SK-N-SH treated with all-trans-retinoic acid at 6 μM for 48 hours (cell line): ENCODE measurements around the gene SMG9.

Source experiments
- ARNTL ChIP-seq: fragments of 450-650 bp; formaldehyde crosslinking; IDR thresholded peaks from 2 replicates; pipeline ENCODE4 v1.5.0; 2020; ENCODE audit warnings: low read depth, mild to moderate bottlenecking, moderate library complexity, borderline replicate concordance
- CREB5 ChIP-seq: fragments of 250-450 bp; sonication (Bioruptor Pico); IDR thresholded peaks from 2 replicates; pipeline ENCODE4 v1.5.1; 2020; ENCODE audit warnings: low read depth, mild to moderate bottlenecking, moderate library complexity
- GLIS3 ChIP-seq: fragments of 250-450 bp; sonication (Bioruptor Pico); IDR thresholded peaks from 2 replicates; pipeline ENCODE4 v1.5.0; 2020; ENCODE audit warnings: mild to moderate bottlenecking, moderate library complexity
- ISL1 ChIP-seq: fragments of 250-450 bp; sonication (Bioruptor Pico); IDR thresholded peaks from 2 replicates; pipeline ENCODE4 v2.1.2; 2022; ENCODE audit warnings: mild to moderate bottlenecking, moderate library complexity
- PATZ1 ChIP-seq: fragments of 250-450 bp; sonication (Bioruptor Pico); IDR thresholded peaks from 2 replicates; pipeline ENCODE4 v1.8.0; 2020; ENCODE audit warnings: mild to moderate bottlenecking, moderate library complexity, borderline replicate concordance
- PPARA ChIP-seq: fragments of 250-450 bp; sonication (Bioruptor Pico); IDR thresholded peaks from 2 replicates; pipeline ENCODE4 v1.5.0; 2020; ENCODE audit warnings: mild to moderate bottlenecking, borderline replicate concordance
- RARB ChIP-seq: fragments of 250-450 bp; sonication (Bioruptor Pico); IDR thresholded peaks from 2 replicates; pipeline ENCODE4 v1.8.0; 2021; ENCODE audit warnings: mild to moderate bottlenecking, moderate library complexity
- TOX ChIP-seq: fragments of 250-450 bp; sonication (Bioruptor Pico); IDR thresholded peaks from 2 replicates; pipeline ENCODE4 v1.8.0; 2021; ENCODE audit warnings: mild to moderate bottlenecking, moderate library complexity, borderline replicate concordance
- TSHZ2 ChIP-seq: fragments of 250-450 bp; sonication (Bioruptor Pico); IDR thresholded peaks from 2 replicates; pipeline ENCODE4 v1.5.0; 2020; ENCODE audit warnings: mild to moderate bottlenecking, moderate library complexity
- ZFP3 ChIP-seq: fragments of 250-450 bp; sonication (Bioruptor Pico); IDR thresholded peaks from 2 replicates; pipeline ENCODE4 v1.5.0; 2020; ENCODE audit warnings: mild to moderate bottlenecking, moderate library complexity
- ZNF70 ChIP-seq: fragments of 450-650 bp; formaldehyde crosslinking; IDR thresholded peaks from 2 replicates; pipeline ENCODE4 v1.5.0; 2020; ENCODE audit warnings: mild to moderate bottlenecking, moderate library complexity

- TF ChIP-seq RARB (CRISPR knock-in tag) (no peak), GLIS3 (CRISPR knock-in tag) (no peak), TOX (CRISPR knock-in tag) (no peak), ARNTL (no peak), TSHZ2 (CRISPR knock-in tag) (no peak), PATZ1 (CRISPR knock-in tag) (no peak), ZFP3 (CRISPR knock-in tag) (no peak), CREB5 (CRISPR knock-in tag) (no peak), PPARA (CRISPR knock-in tag) (no peak), ISL1 (no peak), ZNF70 (CRISPR knock-in tag) (no peak)
Measured at GRCh38 chr19:43721469-43722048, 33.2 kb downstream of the SMG9 start.
